DND-41 (cell line): ENCODE results near the gene AKR1B15.
"Not testable (repeated sequence)": the region's sequence is repeated elsewhere in the genome, so short reads cannot be mapped to it uniquely, and the experiment has no call there.

Experiments used
- CTCF ChIP-seq: IDR thresholded peaks from 2 replicates; pipeline ENCODE4 v1.5.1; 2012; ENCODE audit warnings: borderline replicate concordance, low read length, moderate library complexity, mild to moderate bottlenecking; ENCODE audit not compliant: poor library complexity, severe bottlenecking; ENCODE audit errors: extremely low read depth
- EZH2 ChIP-seq: IDR thresholded peaks from 3 replicates; pipeline ENCODE4 v1.6.1; 2012; ENCODE audit warnings: borderline replicate concordance, low read depth, mild to moderate bottlenecking, moderate library complexity, low read length, inconsistent platforms; ENCODE audit not compliant: severe bottlenecking

GRCh38 chr7:134536558-134536957, 12.4 kb upstream of the AKR1B15 start:
- not testable (repeated sequence) for TF ChIP-seq EZH2, CTCF
